ENCODE results near the gene CHRNA5.
"Not testable (repeated sequence)": the region's sequence is repeated elsewhere in the genome, so short reads cannot be mapped to it uniquely, and the experiment has no call there.

The CHRNA5 gene

GRCh38 chr15:78603467-78603866, 38.1 kb downstream of the CHRNA5 start:
- H3K27ac Mint-ChIP-seq = no peak overlapping the region
- H3K9me3 Mint-ChIP-seq = peaks cover 7% of the 10 kb centered on the region
- no peak for TF ChIP-seq CTCF (IDR thresholded peaks at IDR 0.05; ENCODE audit: unreplicated experiment in 3 of 3)
- peaks cover 7% of the 10 kb centered on the region for H3K36me3 Mint-ChIP-seq (ENCODE audit: low read depth)
- peaks cover 17% of the 10 kb centered on the region for H3K27me3 Mint-ChIP-seq (ENCODE audit: low read depth)
- no peak overlapping the region for H3K4me3 Mint-ChIP-seq
- H3K4me1 Mint-ChIP-seq = no peaks in the 10 kb centered on the region

- no peak for TF ChIP-seq CTCF (IDR thresholded peaks at IDR 0.05; ENCODE audit: unreplicated experiment in 3 of 3)
- H3K4me3 Mint-ChIP-seq = no peak overlapping the region
- peaks cover 17% of the 10 kb centered on the region for H3K27me3 Mint-ChIP-seq (ENCODE audit: low read depth)
- no peak overlapping the region for H3K27ac Mint-ChIP-seq
- H3K4me1 Mint-ChIP-seq = no peaks in the 10 kb centered on the region
- peaks cover 8% of the 10 kb centered on the region for H3K9me3 Mint-ChIP-seq
- H3K36me3 Mint-ChIP-seq (ENCODE audit: low read depth) = peaks cover 7% of the 10 kb centered on the region
Measured at GRCh38 chr15:78604420-78604819, 39.1 kb downstream of the CHRNA5 start.

- Mint-ChIP-seq H3K4me1 (no peaks in the 10 kb centered on the region), H3K27me3 (ENCODE audit: low read depth) (peaks cover 19% of the 10 kb centered on the region), H3K9me3 (peaks cover 14% of the 10 kb centered on the region), H3K4me3 (no peak overlapping the region), H3K27ac (no peak overlapping the region), H3K36me3 (ENCODE audit: low read depth) (peaks cover 7% of the 10 kb centered on the region)
- no peak for TF ChIP-seq CTCF (IDR thresholded peaks at IDR 0.05; ENCODE audit: unreplicated experiment in 3 of 3)
Measured at GRCh38 chr15:78605201-78605600, 39.9 kb downstream of the CHRNA5 start.

GRCh38 chr15:78605680-78606079, 40.4 kb downstream of the CHRNA5 start:
- no peak for TF ChIP-seq CTCF (IDR thresholded peaks at IDR 0.05; ENCODE audit: unreplicated experiment in 3 of 3)

GRCh38 chr15:78609551-78609950, 44.2 kb downstream of the CHRNA5 start:
- not testable (repeated sequence) for H3K36me3 Mint-ChIP-seq (ENCODE audit: low read depth); H3K27ac Mint-ChIP-seq; H3K4me3 Mint-ChIP-seq; H3K4me1 Mint-ChIP-seq
- Mint-ChIP-seq H3K27me3 (ENCODE audit: low read depth) (peaks cover 18% of the 10 kb centered on the region), H3K9me3 (peaks cover 15% of the 10 kb centered on the region)

More at GRCh38 chr15:78605680-78606079, 40.4 kb downstream of the CHRNA5 start:
- Mint-ChIP-seq H3K4me1 (no peaks in the 10 kb centered on the region), H3K4me3 (no peak overlapping the region), H3K27me3 (ENCODE audit: low read depth) (peaks cover 21% of the 10 kb centered on the region), H3K27ac (no peak overlapping the region), H3K9me3 (peaks cover 15% of the 10 kb centered on the region), H3K36me3 (ENCODE audit: low read depth) (peaks cover 7% of the 10 kb centered on the region)

- no peaks in the 10 kb centered on the region for H3K36me3 Mint-ChIP-seq (ENCODE audit: low read depth)
- H3K4me3 Mint-ChIP-seq = no peak overlapping the region
- H3K27me3 Mint-ChIP-seq (ENCODE audit: low read depth) = peaks cover 26% of the 10 kb centered on the region
- TF ChIP-seq CTCF (IDR thresholded peaks at IDR 0.05; ENCODE audit: unreplicated experiment in 3 of 3) = no peak
- peak overlapping the region in 1 of 3 experiments; percentile 15 for H3K27ac Mint-ChIP-seq
- peaks cover 8% of the 10 kb centered on the region for H3K9me3 Mint-ChIP-seq
- H3K4me1 Mint-ChIP-seq = peaks cover 11% of the 10 kb centered on the region
Measured at GRCh38 chr15:78614021-78614420, 48.7 kb downstream of the CHRNA5 start.
